ENCODE data around the gene TOPBP1.
A peak's percentile ranks its signal among the peaks of the same experiment; 100 is the strongest.
"Not testable (repeated sequence)": the region's sequence is repeated elsewhere in the genome, so short reads cannot be mapped to it uniquely, and the experiment has no call there.

The TOPBP1 gene

GRCh38 chr3:133674290-133674919, 12.7 kb upstream of the TOPBP1 start:
- no peak for DNase-seq (ENCODE audit: low read depth, low spot score)

GRCh38 chr3:133673746-133674145, 12.0 kb upstream of the TOPBP1 start:
- no peak for DNase-seq (ENCODE audit: low read depth, low spot score)

GRCh38 chr3:133672461-133672860, 10.7 kb upstream of the TOPBP1 start:
- DNase-seq (ENCODE audit: low read depth, low spot score), result no peak

- DNase-seq (ENCODE audit: low read depth, low spot score), result no peak
Measured at GRCh38 chr3:133670525-133670995, 8.8 kb upstream of the TOPBP1 start.

GRCh38 chr3:133669949-133670524, 8.3 kb upstream of the TOPBP1 start:
- DNase-seq (ENCODE audit: low read depth, low spot score), result no peak

GRCh38 chr3:133667118-133667517, 5.4 kb upstream of the TOPBP1 start:
- DNase-seq (ENCODE audit: low read depth, low spot score), result no peak

- not testable (repeated sequence) for DNase-seq (ENCODE audit: low read depth, low spot score)
Measured at GRCh38 chr3:133665188-133665587, 3.4 kb upstream of the TOPBP1 start.

GRCh38 chr3:133663569-133664313, 2.0 kb upstream of the TOPBP1 start:
- no peak for DNase-seq (ENCODE audit: low read depth, low spot score)

- no peak for DNase-seq (ENCODE audit: low read depth, low spot score)
Measured at GRCh38 chr3:133662278-133662651, 524 bp upstream of the TOPBP1 start.

GRCh38 chr3:133659806-133660205, 1.9 kb downstream of the TOPBP1 start:
- DNase-seq (ENCODE audit: low read depth, low spot score), result no peak

GRCh38 chr3:133655731-133656515, 5.8 kb downstream of the TOPBP1 start:
- no peak for DNase-seq (ENCODE audit: low read depth, low spot score)

- no peak for DNase-seq (ENCODE audit: low read depth, low spot score)
Measured at GRCh38 chr3:133649486-133650068, 12.2 kb downstream of the TOPBP1 start.

- peak; percentile 63 for DNase-seq (ENCODE audit: low read depth, low spot score)
Measured at GRCh38 chr3:133644768-133645167, 17.0 kb downstream of the TOPBP1 start.

GRCh38 chr3:133643611-133644010, 18.1 kb downstream of the TOPBP1 start:
- no peak for DNase-seq (ENCODE audit: low read depth, low spot score)

GRCh38 chr3:133641254-133641653, 20.5 kb downstream of the TOPBP1 start:
- no peak for DNase-seq (ENCODE audit: low read depth, low spot score)

GRCh38 chr3:133633439-133633838, 28.3 kb downstream of the TOPBP1 start:
- no peak for DNase-seq (ENCODE audit: low read depth, low spot score)

GRCh38 chr3:133629146-133629545, 32.6 kb downstream of the TOPBP1 start:
- DNase-seq (ENCODE audit: low read depth, low spot score), result no peak

GRCh38 chr3:133627789-133628188, 34.0 kb downstream of the TOPBP1 start:
- DNase-seq (ENCODE audit: low read depth, low spot score), result no peak

- no peak for DNase-seq (ENCODE audit: low read depth, low spot score)
Measured at GRCh38 chr3:133620066-133620784, 41.5 kb downstream of the TOPBP1 start.

- no peak for DNase-seq (ENCODE audit: low read depth, low spot score)
Measured at GRCh38 chr3:133611534-133611933, 50.2 kb downstream of the TOPBP1 start.

- DNase-seq (ENCODE audit: low read depth, low spot score), result no peak
Measured at GRCh38 chr3:133610031-133610430, 51.7 kb downstream of the TOPBP1 start.

Measured in brain pericyte (primary cell).